ENCODE data around the gene PIK3R1.
A peak's percentile ranks its signal among the peaks of the same experiment; 100 is the strongest.

The PIK3R1 gene

GRCh38 chr5:68282001-68282400 lies 66.4 kb downstream of the PIK3R1 start:
- no peak for TF ChIP-seq CTCF (IDR thresholded peaks at IDR 0.05; ENCODE audit: low read depth, low read length, missing control alignments)
- no peak for DNase-seq (ENCODE audit: low read depth)
- no peak overlapping the region for H3K4me3 ChIP-seq (ENCODE audit: low read depth, low read length)

GRCh38 chr5:68283766-68284165 lies 68.2 kb downstream of the PIK3R1 start:
- H3K4me3 ChIP-seq (ENCODE audit: low read depth, low read length), result no peak overlapping the region
- no peak for TF ChIP-seq CTCF (IDR thresholded peaks at IDR 0.05; ENCODE audit: low read depth, low read length, missing control alignments)
- no peak for DNase-seq (ENCODE audit: low read depth)

- TF ChIP-seq CTCF (IDR thresholded peaks at IDR 0.05; ENCODE audit: low read depth, low read length, missing control alignments), result no peak
- no peak overlapping the region for H3K4me3 ChIP-seq (ENCODE audit: low read depth, low read length)
- no peak for DNase-seq (ENCODE audit: low read depth)
Measured at GRCh38 chr5:68285075-68285840, 69.7 kb downstream of the PIK3R1 start.

DNA sequence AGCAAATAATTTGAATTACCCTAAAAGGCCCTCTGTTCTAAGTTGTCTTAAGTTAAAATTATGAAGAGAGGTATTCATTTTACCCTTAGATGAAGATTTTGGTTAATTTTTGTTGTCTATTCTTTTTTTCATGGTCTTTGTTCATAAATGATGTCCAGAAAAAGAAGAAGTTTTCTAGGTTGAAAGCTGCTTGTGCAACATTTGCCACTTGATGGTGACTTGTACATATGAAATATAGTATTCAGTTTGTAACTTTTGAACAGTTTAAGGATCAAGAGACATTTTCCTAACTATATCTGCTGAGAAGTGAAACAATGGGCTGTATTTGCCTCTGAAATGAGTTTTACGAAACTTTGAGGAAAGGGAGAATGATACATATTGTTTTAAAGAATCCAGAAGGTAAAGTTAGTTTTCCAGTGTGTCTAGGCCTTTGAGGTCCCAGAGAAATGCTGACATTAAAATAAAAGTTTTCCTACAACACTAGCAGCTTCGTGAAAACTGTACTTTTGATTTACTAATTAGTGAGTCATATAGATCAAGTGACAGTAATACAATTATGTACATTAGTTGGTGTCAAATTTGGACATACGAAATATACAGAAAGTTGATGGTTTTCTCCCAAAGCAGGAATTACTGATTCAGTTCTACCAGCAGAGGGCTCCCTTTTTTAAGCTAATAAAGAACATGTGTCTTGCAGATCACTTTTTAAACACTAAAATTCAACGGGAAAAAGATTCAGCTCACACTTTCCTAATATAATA lies 70.5 kb downstream of the PIK3R1 start:
- no peak for DNase-seq (ENCODE audit: low read depth)
- peak; percentile 56 for TF ChIP-seq CTCF (IDR thresholded peaks at IDR 0.05; ENCODE audit: low read depth, low read length, missing control alignments)
- H3K4me3 ChIP-seq (ENCODE audit: low read depth, low read length), result no peak overlapping the region

DNA sequence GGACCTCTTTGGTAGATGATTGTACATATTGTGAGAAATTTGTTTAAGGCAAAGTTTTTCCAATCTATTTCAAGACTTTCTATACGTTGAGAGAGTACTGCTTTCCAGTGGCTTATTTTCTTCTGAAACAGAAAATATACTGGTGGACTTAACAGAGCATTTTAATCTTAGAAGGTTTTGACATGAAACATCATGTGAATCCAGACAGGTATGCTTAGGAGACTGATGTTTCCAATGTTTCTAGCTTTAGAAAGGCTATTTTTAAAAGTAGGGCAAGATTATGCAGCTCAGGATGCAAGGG lies 71.0 kb downstream of the PIK3R1 start:
- no peak for DNase-seq (ENCODE audit: low read depth)
- TF ChIP-seq CTCF (IDR thresholded peaks at IDR 0.05; ENCODE audit: low read depth, low read length, missing control alignments), result no peak
- no peak overlapping the region for H3K4me3 ChIP-seq (ENCODE audit: low read depth, low read length)

GRCh38 chr5:68287631-68287975 lies 72.0 kb downstream of the PIK3R1 start:
- no peak for DNase-seq (ENCODE audit: low read depth)
- no peak for TF ChIP-seq CTCF (IDR thresholded peaks at IDR 0.05; ENCODE audit: low read depth, low read length, missing control alignments)
- peak overlapping the region; percentile 66 for H3K4me3 ChIP-seq (ENCODE audit: low read depth, low read length)

Measured in GM12864 (cell line).